Right forelimb (tissue), 1 donor: ENCODE results near the gene MXRA5.
"Not testable (repeated sequence)": the region's sequence is repeated elsewhere in the genome, so short reads cannot be mapped to it uniquely, and the experiment has no call there.

Experiments used
- DNase-seq: peaks from one replicate; pipeline ENCODE4 v3.0.0-alpha.2; 2018

MXRA5 gene

DNA sequence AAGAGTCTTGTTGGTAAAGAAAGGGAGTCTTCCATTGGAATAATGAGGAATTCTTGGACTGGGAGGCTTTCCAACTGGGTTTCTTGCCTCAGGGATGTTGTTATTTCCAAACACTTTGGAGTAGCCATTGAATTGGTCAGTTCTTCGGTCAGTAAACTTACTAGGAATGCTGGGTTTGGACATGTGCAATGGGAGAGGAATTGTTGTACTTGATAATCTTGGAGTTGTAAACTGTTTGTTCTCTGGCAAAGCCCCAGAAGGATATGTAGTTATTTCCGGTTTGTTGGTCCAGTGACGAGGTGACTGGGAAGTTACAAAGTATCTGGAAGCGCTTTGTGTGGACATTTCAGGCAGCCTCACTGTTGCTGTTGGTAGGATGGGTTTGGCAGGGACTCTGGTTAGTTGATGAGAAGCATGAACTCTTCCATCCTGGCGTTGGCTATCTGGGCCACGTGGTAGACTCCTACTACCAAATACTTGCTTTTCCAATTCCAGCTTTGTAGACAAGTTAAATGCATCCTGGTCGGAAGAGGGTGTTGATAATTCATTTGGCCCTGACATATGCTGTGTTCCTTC, 25.9 kb downstream of the MXRA5 start:
- no peak for DNase-seq

DNA sequence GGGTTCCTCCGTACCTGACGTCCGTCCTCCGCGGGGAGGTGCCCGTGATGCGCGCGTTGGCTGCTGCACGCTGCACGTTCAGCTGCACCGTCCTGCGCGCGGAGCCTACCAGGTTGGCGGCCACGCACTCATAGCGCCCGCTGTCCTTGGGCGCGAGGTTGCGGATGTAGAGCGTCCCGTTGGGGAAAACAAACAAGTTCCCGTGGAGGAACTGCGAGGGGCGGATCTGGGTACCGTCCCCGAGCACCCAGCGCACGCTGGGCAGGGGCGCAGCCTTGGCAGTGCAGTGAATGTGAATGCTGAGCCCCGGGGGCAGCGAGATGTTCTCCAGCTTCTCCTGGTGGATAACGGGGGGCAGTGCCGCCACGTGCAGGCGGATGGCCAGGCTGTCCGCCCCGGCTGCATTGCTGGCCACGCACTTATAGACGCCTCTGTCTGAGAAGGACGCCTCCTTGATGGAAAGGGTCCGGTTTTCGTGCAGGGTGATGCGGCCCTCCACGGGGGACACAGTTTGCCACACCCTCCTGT, 29.2 kb downstream of the MXRA5 start:
- no peak for DNase-seq

DNA sequence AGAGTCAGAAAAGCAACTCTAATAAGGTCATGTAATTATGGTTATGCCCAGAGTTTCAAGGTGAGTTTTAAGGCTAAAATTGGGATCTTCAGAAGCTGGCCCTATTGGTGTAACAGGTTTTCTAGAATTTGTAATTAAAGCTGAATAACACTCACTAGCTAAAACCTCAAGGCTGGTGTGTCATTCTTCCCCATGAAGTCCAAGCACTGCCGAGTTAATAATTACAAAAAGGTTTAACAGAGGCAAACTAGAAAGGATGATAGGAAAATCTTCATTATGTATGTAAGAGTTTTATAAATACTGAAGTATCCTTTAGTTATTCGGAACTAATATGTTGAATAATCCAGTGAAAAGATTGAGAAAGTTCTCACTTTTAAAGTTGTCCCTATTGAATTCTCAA, 34.3 kb downstream of the MXRA5 start:
- no peak for DNase-seq

DNA sequence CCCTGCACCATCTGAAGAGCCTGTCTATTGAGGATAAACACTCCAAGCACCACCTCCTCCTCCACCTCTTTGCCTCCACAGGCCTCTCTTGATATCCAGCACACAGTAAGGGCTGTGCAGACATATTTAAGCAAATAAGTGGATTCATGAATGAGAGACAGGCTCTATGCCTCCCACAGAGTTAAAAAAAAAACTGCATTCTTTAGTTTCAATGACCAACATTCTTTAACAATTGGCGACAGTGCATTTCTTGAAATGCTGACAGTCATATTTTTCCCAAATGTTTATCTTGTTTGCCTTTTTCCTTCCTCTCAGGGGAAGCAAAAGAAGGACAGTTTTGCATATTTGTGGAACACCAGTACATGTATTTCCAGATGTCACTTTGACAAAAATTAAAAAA, 38.6 kb downstream of the MXRA5 start:
- no peak for DNase-seq

DNA sequence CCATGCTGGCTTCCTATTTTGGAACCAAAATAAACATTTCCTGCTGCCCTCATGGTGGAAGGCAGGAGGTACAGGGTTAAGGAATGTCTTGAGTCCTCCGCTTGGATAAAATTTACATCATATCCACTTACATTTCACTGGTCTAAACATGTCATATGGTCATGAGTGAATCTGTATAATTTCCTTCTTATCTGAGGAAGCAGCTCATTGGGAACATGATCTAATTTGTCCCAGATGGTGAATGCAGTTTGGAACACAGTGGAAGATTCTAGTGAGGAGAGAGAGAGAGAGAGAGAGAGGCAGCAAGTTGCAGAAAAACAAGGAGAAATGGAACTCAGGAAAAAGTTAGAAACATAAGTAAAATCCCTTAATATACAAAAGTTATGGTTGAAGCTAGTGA, 46.8 kb downstream of the MXRA5 start:
- no peak for DNase-seq

DNA sequence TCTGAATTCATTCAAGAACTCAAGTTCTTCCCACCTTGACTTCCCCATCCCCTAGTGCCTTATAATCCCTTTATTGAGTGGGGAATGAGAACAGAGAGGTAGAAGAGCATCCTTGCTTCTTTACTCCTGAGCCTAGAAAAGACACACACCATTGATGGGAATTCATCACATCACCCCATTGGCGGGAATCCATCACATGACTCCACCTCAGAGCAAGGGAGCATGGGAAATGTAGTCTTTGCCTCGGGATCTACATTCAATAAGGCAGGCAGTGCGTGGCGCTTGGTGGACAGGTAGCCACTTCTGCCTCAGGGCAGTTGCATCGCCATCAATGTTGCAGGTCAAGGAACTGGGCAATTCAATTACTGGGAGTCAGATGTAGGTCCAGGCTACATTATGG, 50.7 kb downstream of the MXRA5 start:
- DNase-seq = no peak

DNA sequence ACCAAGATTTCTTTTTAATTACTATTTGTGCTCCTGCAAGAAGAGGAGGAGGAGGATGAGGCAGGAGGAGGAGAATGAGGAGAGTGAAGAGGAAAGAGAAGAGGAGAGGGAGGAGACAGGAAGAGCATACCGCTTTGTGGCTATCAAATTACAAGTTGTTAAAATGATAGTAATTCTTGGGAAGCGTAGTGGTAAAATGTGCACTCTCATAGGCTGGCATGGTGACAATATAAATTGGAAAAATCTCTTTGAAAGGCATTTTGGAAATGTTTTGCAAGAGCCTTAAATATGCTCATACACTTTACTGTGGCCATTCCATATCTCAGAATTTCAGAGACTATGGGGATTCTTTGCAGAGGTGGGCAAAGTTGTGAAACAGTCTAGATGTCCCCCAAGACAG, 53.2 kb downstream of the MXRA5 start:
- DNase-seq = no peak

DNA sequence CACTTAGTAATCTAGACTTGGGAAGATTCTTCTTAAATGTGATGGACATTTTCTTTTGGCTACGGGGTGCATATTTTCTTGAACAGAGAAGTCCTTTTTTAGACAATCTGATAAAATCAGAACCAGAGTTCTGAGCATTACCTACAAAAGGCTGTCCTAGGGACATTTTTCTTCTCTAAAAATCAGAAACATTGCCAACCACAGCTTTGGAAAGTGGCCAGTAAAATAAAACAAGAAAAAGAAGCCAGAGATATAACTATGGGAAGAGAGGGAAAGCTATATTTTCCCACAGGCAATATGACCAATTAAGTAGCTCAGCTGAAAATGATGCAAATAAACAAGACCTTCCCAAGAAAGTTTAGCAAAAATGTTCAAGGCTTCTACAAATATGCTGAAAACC, 55.9 kb downstream of the MXRA5 start:
- DNase-seq = no peak

DNA sequence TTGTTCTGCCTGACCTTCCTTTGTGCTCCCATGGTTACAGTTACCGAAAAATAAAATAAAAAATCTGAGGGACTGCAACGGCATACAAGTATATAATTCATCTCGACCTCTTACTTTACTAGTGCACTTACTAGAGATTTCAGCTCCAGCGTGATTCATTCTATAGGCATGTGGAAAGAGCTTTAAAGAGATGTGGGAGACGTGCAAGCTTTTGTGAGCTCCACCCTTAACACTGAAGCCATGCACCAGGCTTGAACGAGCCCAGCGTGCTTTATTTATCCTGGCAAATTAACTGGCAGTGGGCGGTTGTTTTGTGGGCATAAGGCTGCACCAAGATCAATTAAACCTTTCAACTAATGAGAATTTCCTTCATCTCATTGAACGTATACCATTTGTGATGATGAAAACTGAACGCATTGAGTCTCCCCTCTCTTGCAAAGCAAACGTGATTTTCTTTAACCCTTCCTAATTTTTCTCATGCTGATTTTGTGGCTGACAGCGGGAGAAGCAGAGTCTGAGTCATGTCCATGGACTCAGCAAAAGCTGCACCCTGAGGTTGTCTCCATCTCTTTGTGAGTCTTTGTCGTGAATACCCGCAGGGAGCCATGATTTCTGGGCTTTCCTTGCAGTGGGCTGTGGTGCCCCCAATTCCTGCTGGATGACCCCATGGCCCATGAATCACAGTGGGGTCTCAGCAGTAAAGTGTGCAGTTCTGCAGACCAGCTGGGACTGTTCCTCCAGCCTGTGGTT, 60.1 kb downstream of the MXRA5 start:
- no peak for DNase-seq

DNA sequence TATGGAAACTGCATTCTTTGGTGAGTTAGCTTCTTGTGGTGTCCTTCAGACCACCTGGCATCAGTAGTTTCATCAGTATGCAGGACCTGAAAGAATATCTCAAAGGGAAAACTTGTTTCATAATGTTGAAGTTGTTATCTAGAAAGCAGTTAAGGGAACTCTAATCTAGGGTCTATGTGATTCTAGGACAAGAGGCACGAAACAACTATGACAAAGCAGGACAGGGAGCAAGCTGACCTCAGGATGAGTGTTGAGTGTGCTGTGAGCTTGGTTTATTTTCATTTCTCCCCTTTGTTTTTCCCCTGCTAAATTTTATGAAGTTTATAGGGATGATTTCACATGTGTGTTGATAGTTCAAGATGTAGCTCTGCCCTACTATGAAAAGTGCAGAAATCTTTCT, 65.7 kb downstream of the MXRA5 start:
- no peak for DNase-seq

DNA sequence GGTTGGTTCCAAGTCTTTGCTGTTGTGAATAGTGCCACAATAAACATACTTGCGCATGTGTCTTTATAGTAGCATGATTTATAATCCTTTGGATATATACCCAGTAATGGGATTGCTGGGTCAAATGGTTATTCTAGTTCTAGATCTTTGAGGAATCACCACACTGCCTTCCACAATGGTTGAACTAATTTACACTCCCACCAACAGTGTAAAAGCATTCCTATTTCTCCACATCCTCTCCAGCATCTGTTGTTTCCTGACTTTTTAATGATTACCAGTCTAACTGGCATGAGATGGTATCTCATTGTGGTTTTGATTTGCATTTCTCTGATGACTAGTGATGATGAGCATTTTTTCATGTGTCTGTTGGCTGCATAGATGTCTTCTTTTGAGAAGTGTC, 72.8 kb downstream of the MXRA5 start:
- not testable (repeated sequence) for DNase-seq

DNA sequence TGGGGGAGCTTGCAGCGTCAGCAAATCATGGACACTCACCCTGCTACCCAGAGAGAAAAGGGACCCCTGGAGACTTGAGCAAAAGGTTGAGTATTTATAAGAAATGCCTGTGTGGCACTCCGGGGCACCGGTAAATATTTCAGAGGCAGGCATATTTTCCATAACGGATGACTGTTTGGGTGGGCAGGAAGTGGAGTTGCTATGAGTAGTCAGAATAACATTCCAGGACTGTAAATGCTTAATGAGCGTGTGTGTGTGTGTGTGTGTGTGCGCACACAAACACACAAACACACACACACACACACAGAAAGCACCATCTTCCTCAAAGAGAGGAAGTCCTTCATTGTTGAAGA, 74.6 kb downstream of the MXRA5 start:
- DNase-seq = no peak

DNA sequence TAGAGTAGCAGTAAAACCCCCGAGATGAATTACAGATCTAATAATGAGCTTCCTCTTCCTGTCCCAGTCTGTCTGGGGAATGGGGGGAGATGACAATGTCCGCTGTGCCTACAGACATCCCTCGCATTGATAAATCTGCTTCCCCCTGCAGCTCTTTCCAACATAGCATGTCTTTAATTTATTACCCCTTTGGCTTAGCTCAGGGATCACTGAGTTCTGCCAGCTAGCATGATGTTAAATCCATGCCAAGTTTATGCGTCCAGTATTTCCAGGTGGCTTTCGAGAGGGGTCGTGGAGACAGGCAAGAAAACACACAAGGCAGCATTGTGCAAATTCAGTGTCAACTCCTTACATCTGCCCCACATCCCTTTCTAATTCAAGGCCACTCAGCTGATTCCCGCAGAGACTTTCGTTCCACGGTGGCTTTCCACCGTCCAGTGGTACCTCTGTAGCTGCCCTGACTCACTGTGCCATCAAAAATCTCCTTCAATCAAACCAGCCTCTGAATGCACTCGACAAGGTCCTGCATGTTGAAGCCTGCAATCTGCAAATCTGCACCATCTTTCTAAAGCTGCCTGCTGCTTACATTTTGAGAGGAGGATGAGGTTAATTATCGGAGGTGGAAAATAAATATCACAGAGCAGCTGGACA, 75.1 kb downstream of the MXRA5 start:
- DNase-seq = no peak

DNA sequence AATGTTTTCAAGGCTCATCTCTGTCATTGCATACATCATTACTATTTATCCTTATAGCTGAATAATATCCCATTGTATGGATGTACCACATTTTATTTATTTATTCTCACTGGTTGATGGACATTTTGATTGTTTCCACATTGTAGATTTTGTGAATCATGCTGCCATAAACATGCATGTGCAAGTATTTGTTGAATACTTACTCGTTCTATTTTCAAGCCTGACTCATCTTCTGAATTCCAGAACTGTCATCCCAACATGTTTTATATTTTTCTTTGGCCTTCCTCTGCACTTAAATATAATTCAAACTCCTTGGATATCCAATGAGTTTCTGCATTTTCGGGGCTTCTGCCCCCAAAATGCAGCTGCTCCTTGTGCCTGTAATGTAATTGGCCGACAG, 77.6 kb downstream of the MXRA5 start:
- no peak for DNase-seq

DNA sequence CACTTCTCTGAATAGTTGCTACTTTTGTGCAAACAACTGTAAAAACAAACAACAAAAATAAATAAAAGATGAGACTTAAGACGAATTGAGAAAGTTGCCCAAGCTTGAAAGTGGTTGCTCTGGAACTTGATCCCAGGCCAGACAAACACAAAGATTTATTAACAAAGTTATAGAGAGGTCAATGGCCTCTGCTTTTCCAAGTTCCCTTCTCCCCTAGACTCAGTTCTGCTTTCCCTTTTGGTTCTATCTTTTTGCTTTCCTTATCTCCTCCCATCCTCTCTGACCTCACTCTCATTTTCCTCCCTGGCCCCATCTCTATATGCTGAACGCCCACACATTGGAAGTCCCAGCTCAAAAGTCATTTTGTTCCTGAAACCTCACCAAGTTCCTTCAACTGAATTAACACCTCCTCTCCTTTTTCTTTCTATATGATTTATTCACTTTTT, 82.7 kb downstream of the MXRA5 start:
- DNase-seq = no peak

DNA sequence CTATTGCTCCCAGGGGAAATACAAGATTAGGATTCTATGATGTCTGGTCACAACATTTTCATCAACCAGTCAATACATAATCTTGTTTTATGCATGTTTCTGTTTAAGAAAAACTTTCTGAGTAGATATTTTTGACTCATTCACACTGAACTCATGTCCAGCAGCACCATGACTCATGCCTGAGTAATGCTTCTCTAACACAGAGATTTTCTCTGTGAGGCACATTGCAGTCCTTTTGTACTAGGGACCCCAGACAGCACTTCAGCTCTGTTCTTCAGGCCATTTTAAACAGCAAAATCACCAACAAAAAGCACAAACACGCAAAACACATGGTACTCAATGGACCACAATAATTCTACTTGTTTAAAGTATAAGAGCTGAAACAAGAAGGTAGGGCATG, 83.6 kb downstream of the MXRA5 start:
- no peak for DNase-seq
